ENCODE data around the gene CARD11. TPM values are rescaled to one million over a fixed set of nuclear protein-coding genes. Genes with fewer than 3 reads are reported as not detected.

Gene CARD11
- total RNA-seq, 6 experiments from 2014 or later, result 0.37 to 0.90 (median 0.50) TPM

DNA sequence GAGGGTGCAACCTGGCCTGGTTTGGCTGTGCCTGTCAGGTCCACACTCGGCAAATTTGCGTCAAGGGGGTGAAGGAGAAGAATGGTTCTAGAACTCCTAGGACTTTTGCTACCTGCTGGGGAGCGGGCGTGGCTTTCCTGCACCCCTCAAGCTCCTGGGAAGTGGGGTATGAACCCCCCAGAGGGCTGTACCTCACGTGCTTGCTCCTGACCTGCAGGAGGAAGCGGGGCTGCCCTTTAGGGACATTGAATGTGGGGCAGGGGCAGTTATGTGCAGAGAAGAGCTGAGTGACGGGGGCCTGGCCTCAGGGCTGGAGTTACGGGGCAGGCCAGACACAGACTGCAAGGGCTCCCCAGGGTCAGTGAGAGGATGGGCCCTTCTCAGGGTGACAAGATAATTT lies 138.2 kb downstream of the CARD11 start:
- H3K27me3 ChIP-seq, result no peaks in the 10 kb centered on the region
- no peaks in the 10 kb centered on the region for H3K4me1 ChIP-seq
- intact Hi-C loops (cut with DNase I), result no loop called here
- ATAC-seq (no peak), DNase-seq (no peak)
- no peak overlapping the region for H3K27ac ChIP-seq
- no peaks in the 10 kb centered on the region for H3K9me3 ChIP-seq
- H3K36me3 ChIP-seq, result no peaks in the 10 kb centered on the region
- no peak for TF ChIP-seq POLR2A (IDR thresholded peaks at IDR 0.05)
- no peak for TF ChIP-seq CTCF (IDR thresholded peaks at IDR 0.05)
- WGBS (ENCODE audit: insufficient coverage, low coverage, low lambda C conversion rate, missing lambda C conversion rate), result 73% methylated on average over 4 of the region's 8 CpGs
- H3K4me3 ChIP-seq, result no peak overlapping the region

DNA sequence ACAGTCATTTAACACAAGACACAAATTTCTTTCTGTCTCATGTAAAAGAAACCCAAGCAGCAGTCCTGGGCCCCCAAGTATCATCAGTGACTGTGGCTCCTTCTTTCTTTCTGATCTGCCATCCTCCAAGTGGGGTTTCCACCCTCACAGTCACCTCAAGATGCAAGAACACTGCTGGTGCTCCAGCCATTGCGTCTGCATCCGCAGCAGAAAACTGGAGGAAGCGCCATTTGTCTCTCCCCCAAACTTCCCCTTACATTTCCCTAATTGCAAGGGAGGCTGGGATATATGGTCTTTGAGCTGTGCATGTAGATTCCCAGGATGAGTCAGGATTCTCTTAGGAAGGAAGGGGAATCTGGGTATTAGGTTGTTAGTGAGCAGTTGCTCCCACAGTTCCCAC lies 138.6 kb downstream of the CARD11 start:
- ATAC-seq (no peak), DNase-seq (no peak)
- no peaks in the 10 kb centered on the region for H3K4me1 ChIP-seq
- H3K27ac ChIP-seq, result no peak overlapping the region
- TF ChIP-seq CTCF (IDR thresholded peaks at IDR 0.05), result no peak
- no peak for TF ChIP-seq POLR2A (IDR thresholded peaks at IDR 0.05)
- no peak overlapping the region for H3K4me3 ChIP-seq
- H3K36me3 ChIP-seq, result no peaks in the 10 kb centered on the region
- WGBS (ENCODE audit: insufficient coverage, low coverage, low lambda C conversion rate, missing lambda C conversion rate), result 79% methylated on average over 3 of the region's 3 CpGs
- H3K9me3 ChIP-seq, result no peaks in the 10 kb centered on the region
- H3K27me3 ChIP-seq, result no peaks in the 10 kb centered on the region
- intact Hi-C loops (cut with DNase I), result no loop called here

GRCh38 chr7:2904202-2904601 lies 139.5 kb downstream of the CARD11 start:
- DNase-seq (no peak), ATAC-seq (no peak)
- intact Hi-C loops (cut with DNase I), result no loop called here
- no peak overlapping the region for H3K27ac ChIP-seq
- no peaks in the 10 kb centered on the region for H3K27me3 ChIP-seq
- H3K4me3 ChIP-seq, result no peak overlapping the region
- H3K9me3 ChIP-seq, result no peaks in the 10 kb centered on the region
- no peak for TF ChIP-seq POLR2A (IDR thresholded peaks at IDR 0.05)
- no peak for TF ChIP-seq CTCF (IDR thresholded peaks at IDR 0.05)
- 81% methylated on average over 16 of the region's 16 CpGs for WGBS (ENCODE audit: insufficient coverage, low coverage, low lambda C conversion rate, missing lambda C conversion rate)
- H3K4me1 ChIP-seq, result no peaks in the 10 kb centered on the region
- H3K36me3 ChIP-seq, result no peaks in the 10 kb centered on the region

DNA sequence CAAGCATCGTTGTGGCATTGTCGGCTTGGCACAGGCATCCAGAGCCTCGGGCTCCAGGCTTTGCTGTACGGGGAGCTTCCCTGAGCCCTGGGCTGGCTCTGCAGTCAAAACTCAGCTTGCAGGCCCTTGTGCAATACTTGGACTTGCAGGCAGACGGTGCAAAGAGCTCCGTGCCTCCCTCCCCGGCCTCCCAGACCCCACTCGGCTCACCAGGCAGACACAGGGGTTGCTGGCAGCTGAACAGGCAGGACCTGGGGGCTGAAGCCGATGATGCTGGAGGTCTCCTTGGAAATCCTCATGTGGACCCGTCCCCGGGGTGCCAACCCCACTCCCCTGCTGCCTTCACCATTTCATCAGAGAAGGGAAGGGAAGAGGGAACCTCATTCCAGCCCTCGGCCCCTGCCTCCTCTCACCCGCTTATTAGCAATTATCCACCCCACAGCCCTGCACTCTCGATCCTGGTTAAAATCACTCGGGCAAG lies 139.9 kb downstream of the CARD11 start:
- TF ChIP-seq POLR2A (IDR thresholded peaks at IDR 0.05), result no peak
- no peak for TF ChIP-seq CTCF (IDR thresholded peaks at IDR 0.05)
- DNase-seq (no peak), ATAC-seq (no peak)
- Histone ChIP-seq H3K9me3 (no peaks in the 10 kb centered on the region), H3K27me3 (no peaks in the 10 kb centered on the region), H3K4me1 (no peaks in the 10 kb centered on the region), H3K27ac (no peak overlapping the region), H3K4me3 (no peak overlapping the region), H3K36me3 (no peaks in the 10 kb centered on the region)
- 52% methylated on average over 4 of the region's 15 CpGs for WGBS (ENCODE audit: insufficient coverage, low coverage, low lambda C conversion rate, missing lambda C conversion rate)
- intact Hi-C loops (cut with DNase I), result no loop called here

- H3K27ac ChIP-seq, result no peak overlapping the region
- DNase-seq (no peak), ATAC-seq (no peak)
- no peaks in the 10 kb centered on the region for H3K27me3 ChIP-seq
- no peak overlapping the region for H3K4me3 ChIP-seq
- TF ChIP-seq POLR2A (IDR thresholded peaks at IDR 0.05), result no peak
- no peak for TF ChIP-seq CTCF (IDR thresholded peaks at IDR 0.05)
- H3K36me3 ChIP-seq, result no peaks in the 10 kb centered on the region
- intact Hi-C loops (cut with DNase I), result no loop called here
- WGBS (ENCODE audit: insufficient coverage, low coverage, low lambda C conversion rate, missing lambda C conversion rate), result 81% methylated on average over 6 of the region's 13 CpGs
- H3K4me1 ChIP-seq, result no peaks in the 10 kb centered on the region
- no peaks in the 10 kb centered on the region for H3K9me3 ChIP-seq
These were observed 146.6 kb downstream of the CARD11 start for GRCh38 chr7:2897023-2897422.

Measured in right lobe of liver (tissue), 6 donors.